GM19324 (cell line): Measurements from ENCODE around the gene PLXNB2.

Experiments
- ATAC-seq: cut with Tn5 transposase; IDR thresholded peaks from one replicate; pipeline ENCODE4 v1.9.1; 2021; ENCODE audit warnings: mild to moderate bottlenecking, moderate library complexity; ENCODE audit not compliant: unreplicated experiment, low FRiP score

Gene PLXNB2

GRCh38 chr22:50242406-50242949 lies 65.0 kb downstream of the PLXNB2 start:
- ATAC-seq, result no peak

- ATAC-seq, result no peak
Measured at GRCh38 chr22:50238755-50239154, 68.7 kb downstream of the PLXNB2 start.

GRCh38 chr22:50236731-50237409 lies 70.6 kb downstream of the PLXNB2 start:
- ATAC-seq, result no peak

GRCh38 chr22:50233223-50233622 lies 74.2 kb downstream of the PLXNB2 start:
- no peak for ATAC-seq

- no peak for ATAC-seq
Measured at GRCh38 chr22:50232481-50233151, 74.8 kb downstream of the PLXNB2 start.

- ATAC-seq, result no peak
Measured at GRCh38 chr22:50229370-50229769, 78.1 kb downstream of the PLXNB2 start.

- ATAC-seq, result no peak
Measured at GRCh38 chr22:50228366-50228765, 79.1 kb downstream of the PLXNB2 start.

GRCh38 chr22:50227579-50228215 lies 79.7 kb downstream of the PLXNB2 start:
- ATAC-seq, result no peak

- no peak for ATAC-seq
Measured at GRCh38 chr22:50226875-50227165, 80.6 kb downstream of the PLXNB2 start.

- ATAC-seq, result no peak
Measured at GRCh38 chr22:50226063-50226874, 81.2 kb downstream of the PLXNB2 start.

- ATAC-seq, result no peak
Measured at GRCh38 chr22:50225200-50225969, 82.1 kb downstream of the PLXNB2 start.
